Prostate gland (tissue), 2 donors: ENCODE data around the gene PPP1R13L. TPM values are rescaled to one million over a fixed set of nuclear protein-coding genes. Genes with fewer than 3 reads are reported as not detected.

Source experiments
- DNase-seq: peaks from one replicate; pipeline ENCODE4 v3.0.0-alpha.2; 2019; ENCODE audit warnings: low spot score
- H3K27ac ChIP-seq, 2 donors: fragments of 200-600 bp; sonication (generic); 2 replicates each; pipeline ENCODE4 v1.5.1; 2017 to 2019
- H3K27me3 ChIP-seq: fragments of 200-600 bp; sonication (generic); replicated peaks from 2 replicates; pipeline ENCODE4 v1.5.1; 2019; ENCODE audit not compliant: insufficient read depth
- H3K36me3 ChIP-seq, 2 donors: fragments of 200-600 bp; sonication (generic); 1 replicate in 1 of 2; 2 replicates in 1 of 2; pipeline versions ENCODE4 v1.5.1 to v1.8.1; 2017 to 2019
- H3K4me1 ChIP-seq: fragments of 200-600 bp; sonication (generic); replicated peaks from 2 replicates; pipeline ENCODE4 v1.5.1; 2019
- H3K4me3 ChIP-seq, 2 donors: fragments of 200-600 bp; sonication (generic); 2 replicates each; pipeline ENCODE4 v1.5.1; 2017 to 2019
- H3K9me3 ChIP-seq: fragments of 200-600 bp; sonication (generic); 2 replicates; pipeline ENCODE4 v1.5.1; 2017
- CTCF ChIP-seq, 4 experiments: fragments of 200-600 bp in 2 of 4; fragments of 450-650 bp in 2 of 4; sonication (generic) in 2 of 4; IDR thresholded peaks; 1 replicate in 3 of 4; 2 replicates in 1 of 4; pipeline ENCODE4 v1.5.1; 2016 to 2019; ENCODE audit warnings: antibody characterized with exemption in 4 of 4, mild to moderate bottlenecking in 2 of 4, moderate library complexity in 2 of 4
- POLR2A ChIP-seq: fragments of 450-650 bp; IDR thresholded peaks from one replicate; pipeline ENCODE4 v1.6.1; 2016; ENCODE audit warnings: antibody characterized with exemption, mild to moderate bottlenecking
- POLR2AphosphoS5 ChIP-seq: sonication (generic); formaldehyde crosslinking; IDR thresholded peaks from one replicate; pipeline ENCODE4 v1.6.1; 2017; ENCODE audit warnings: antibody characterized with exemption
- WGBS: methylation state at CpG from one replicate; pipeline ENCODE4 v1.1.5; 2018; 5-methylcytosine and 5-hydroxymethylcytosine counted together
- intact Hi-C: fragments of 100-400 bp; cut with DNase I; formaldehyde crosslinking; loops from one replicate; pipeline ENCODE4 v1.14.2; 2022
- total RNA-seq, 2 donors: library from RNA; depleted of rRNA; stranded (reverse); fragments of >200 nt; gene quantifications; one replicate each; pipeline ENCODE4 v1.1.0, GENCODE V29; 2016

Gene PPP1R13L
- total RNA-seq, 2 donors from 2014 or later, result 56.1 to 60.3 TPM

GRCh38 chr19:45350477-45351058 is 54.3 kb downstream of the PPP1R13L start:
- intact Hi-C loops, result no loop called here
- DNase-seq, result no peak
- H3K36me3 ChIP-seq, result no peaks in the 10 kb centered on the region
- no peaks in the 10 kb centered on the region for H3K9me3 ChIP-seq
- H3K27ac ChIP-seq, result no peak overlapping the region
- 90% methylated on average over 10 of the region's 17 CpGs for WGBS
- H3K27me3 ChIP-seq, result no peaks in the 10 kb centered on the region
- TF ChIP-seq POLR2A, result no peak
- TF ChIP-seq CTCF (IDR thresholded peaks at IDR 0.05), result no peak
- no peak for TF ChIP-seq POLR2AphosphoS5
- H3K4me3 ChIP-seq, result no peak overlapping the region
- no peaks in the 10 kb centered on the region for H3K4me1 ChIP-seq

GRCh38 chr19:45349430-45349941 is 55.4 kb downstream of the PPP1R13L start:
- Histone ChIP-seq H3K27me3 (no peaks in the 10 kb centered on the region), H3K4me1 (no peaks in the 10 kb centered on the region), H3K9me3 (no peaks in the 10 kb centered on the region), H3K27ac (no peak overlapping the region), H3K36me3 (no peaks in the 10 kb centered on the region), H3K4me3 (no peak overlapping the region)
- WGBS, result 90% methylated on average over 17 of the region's 17 CpGs
- intact Hi-C loops, result no loop called here
- DNase-seq, result no peak
- TF ChIP-seq CTCF (IDR thresholded peaks at IDR 0.05), result no peak
- TF ChIP-seq POLR2A, result no peak
- TF ChIP-seq POLR2AphosphoS5, result no peak

GRCh38 chr19:45349126-45349415 is 55.8 kb downstream of the PPP1R13L start:
- H3K4me3 ChIP-seq, result no peak overlapping the region
- TF ChIP-seq POLR2AphosphoS5 (no peak), POLR2A (no peak), CTCF (IDR thresholded peaks at IDR 0.05) (no peak)
- intact Hi-C loops, result no loop called here
- no peaks in the 10 kb centered on the region for H3K9me3 ChIP-seq
- no peaks in the 10 kb centered on the region for H3K36me3 ChIP-seq
- H3K27ac ChIP-seq, result no peak overlapping the region
- no peaks in the 10 kb centered on the region for H3K4me1 ChIP-seq
- no peak for DNase-seq
- H3K27me3 ChIP-seq, result no peaks in the 10 kb centered on the region
- 78% methylated on average over 3 of the region's 3 CpGs for WGBS

GRCh38 chr19:45348367-45349125 is 56.3 kb downstream of the PPP1R13L start:
- no peak for DNase-seq
- Histone ChIP-seq H3K36me3 (no peaks in the 10 kb centered on the region), H3K9me3 (no peaks in the 10 kb centered on the region), H3K4me3 (no peak overlapping the region), H3K27ac (no peak overlapping the region), H3K4me1 (no peaks in the 10 kb centered on the region), H3K27me3 (no peaks in the 10 kb centered on the region)
- intact Hi-C loops, result no loop called here
- WGBS, result 84% methylated on average over 23 of the region's 23 CpGs
- no peak for TF ChIP-seq POLR2A
- TF ChIP-seq CTCF (IDR thresholded peaks at IDR 0.05), result no peak
- no peak for TF ChIP-seq POLR2AphosphoS5
